Medulla oblongata (tissue), 1 donor: ENCODE results near the gene FAIM2.

Experiments used
- DNase-seq: peaks from one replicate; pipeline ENCODE4 v3.0.0-alpha.2; 2015; ENCODE audit errors: extremely low spot score

Gene FAIM2

DNA sequence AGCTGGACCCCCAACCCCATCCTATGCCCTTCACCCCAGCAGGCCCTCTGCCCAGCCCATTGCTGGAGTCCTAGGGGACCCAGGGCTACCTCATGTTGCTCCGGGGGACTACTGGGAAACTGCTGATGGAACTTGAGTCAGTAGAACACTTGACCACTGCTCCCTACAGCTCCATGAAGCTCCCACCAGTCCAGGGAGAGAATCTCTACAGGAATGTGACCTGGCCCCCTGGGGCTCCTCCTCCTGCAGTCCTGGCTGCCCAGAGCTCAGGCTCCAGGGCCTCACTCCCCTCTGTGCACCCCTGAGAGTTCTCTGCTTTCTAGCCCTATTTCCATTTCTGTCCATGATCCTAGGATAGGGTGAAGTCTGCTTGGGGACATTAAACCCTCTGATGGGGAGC, 36.0 kb upstream of the FAIM2 start:
- no peak for DNase-seq

DNA sequence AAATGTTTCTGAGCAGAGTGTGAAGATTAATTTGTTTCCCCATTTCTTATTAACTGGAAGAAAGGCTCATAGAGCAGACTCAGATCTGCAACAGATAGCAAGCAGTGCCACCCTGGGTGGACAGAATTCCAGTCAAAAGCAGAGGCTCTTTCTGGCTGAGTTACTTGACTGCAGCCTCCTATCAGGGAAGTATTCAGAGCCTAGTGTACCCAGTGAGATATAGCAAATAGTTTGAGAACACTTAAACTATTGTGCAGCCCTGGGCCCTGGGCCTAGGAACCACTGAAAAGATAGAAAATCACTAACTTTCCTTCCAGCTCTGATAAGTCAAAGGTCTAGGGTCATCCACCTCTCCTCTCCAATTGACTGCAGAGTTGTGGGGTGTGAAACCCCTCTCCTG, 35.6 kb upstream of the FAIM2 start:
- no peak for DNase-seq

DNA sequence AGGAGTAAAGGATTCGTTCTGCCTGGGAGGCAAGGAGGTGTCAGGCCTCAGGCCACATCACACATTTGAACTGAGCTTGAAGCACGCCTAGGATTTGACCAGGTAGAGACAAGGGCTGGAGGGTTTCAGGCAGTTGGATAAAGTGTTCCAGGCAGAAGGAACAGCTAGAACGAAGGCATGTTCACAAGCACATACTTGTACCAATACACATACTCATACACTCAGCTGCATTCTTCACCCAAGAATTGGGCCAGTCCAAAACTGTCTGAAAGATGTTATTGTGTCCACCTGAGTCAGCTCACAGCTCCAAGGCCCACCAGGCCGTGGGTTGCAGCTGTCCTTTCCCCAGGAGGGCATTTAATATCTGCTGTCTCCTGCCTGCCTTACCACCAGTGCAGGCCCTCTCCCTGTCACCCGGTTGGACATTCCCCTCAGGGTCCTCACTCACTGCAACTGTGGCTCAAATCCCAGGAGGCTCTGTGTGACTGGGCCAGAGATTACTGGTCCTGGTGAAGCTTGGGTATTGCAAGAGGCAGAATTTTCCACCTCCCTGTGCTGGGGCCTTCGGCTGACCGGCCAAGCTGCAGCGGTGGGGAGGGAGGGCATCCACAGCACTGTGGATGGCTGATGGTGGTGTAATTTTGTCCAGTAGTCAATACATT, 34.1 kb upstream of the FAIM2 start:
- DNase-seq = no peak

DNA sequence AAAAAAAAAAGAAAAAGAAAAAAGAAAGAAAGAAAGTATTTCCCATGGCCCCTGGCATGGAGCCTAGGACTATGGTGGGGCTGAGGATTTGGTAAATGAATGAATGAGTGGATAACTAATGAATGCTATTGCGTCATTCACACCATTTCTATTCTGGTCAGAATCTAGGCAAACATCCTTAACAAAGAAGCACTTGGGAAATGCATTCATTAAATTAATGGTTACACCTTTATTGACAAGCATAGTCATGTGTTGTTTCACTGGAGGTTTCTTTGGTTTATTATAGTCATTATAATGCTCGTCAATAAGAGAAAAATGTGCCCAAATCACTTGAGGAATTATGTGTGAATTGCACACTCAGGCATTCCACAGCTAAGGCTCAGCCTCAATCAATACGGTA, 33.2 kb upstream of the FAIM2 start:
- DNase-seq = no peak

DNA sequence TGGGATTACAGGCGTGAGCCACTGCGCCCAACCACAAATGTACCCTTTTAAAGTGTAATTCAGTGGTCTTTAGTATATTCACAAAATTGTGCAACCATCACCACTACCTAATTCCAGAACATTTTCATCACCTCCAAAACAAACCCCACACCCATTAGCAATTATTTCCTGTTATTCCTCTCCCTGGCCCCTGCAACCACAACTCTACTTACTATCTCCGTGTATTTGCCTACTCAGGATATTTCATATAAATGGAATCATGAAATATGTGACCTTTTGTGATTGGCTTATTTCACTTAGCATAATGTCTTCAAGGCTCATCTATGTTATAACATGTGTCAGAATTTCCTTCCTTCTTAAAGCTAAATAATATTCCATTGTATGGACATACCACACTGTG, 30.8 kb upstream of the FAIM2 start:
- no peak for DNase-seq

DNA sequence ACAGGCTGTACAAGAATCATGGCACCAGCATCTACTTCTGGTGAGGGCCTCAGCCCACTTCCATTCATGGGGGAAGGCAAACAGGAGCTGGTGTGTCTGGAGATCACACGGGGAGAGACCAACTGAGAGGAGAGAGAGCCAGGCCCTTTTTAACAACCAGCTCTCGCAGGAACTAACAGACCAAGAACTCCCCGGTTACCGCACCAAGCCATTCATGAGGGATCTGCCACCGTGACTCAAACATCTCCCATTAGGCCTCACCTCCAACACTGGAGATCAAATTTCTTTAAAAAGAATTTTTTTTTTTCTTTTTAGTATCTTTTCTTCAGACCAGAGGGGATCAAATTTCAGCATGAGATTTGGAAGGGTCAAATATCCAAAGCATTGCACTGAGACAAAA, 30.1 kb upstream of the FAIM2 start:
- no peak for DNase-seq

DNA sequence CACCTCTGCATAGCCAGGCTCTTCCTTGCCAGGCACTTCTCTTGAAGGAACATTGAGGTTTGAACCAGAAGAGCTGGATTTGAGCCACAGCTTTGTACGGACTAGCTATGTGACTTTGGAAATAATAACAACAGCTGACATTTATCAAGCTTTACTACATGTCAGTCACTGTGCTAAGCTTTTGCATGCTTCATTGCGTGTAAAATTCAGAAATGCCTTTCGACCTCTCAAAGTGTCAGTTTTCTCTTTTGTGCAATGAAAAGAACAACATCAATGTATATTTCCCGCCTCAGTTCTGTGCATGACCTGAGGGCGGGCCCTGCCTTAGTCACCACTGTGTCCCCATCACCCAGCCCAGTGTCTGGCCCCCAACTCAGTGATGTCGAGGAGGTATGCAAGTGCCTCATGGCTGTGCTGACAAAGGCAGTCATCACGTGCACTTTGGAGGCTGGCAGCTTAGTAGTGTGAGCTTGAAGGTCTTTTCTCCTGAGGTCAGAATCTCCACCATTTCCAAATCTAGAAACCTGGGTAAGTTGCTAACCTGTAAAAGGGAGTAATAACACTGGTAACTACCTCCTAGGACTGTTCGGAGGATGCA, 28.9 kb upstream of the FAIM2 start:
- DNase-seq = no peak

DNA sequence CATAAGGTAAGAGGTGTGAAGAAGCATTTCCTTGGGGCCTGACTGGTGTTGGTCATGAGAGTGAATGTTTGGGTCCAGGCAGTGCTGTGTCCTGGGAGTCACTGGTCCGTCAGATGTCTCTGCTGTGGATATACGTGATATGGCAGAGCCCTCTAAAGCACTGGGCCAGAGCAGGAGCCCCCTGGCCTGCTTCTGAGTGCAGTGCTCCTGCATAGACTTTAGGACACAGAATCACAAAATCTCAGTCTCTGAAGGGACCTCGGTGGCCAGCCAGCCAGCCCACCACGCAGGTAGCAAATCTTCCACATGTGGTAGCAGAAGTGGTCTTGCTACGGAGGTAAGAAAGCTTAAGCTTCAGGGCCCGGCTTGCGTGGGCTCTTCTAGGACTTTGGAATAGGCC, 28.3 kb upstream of the FAIM2 start:
- no peak for DNase-seq

DNA sequence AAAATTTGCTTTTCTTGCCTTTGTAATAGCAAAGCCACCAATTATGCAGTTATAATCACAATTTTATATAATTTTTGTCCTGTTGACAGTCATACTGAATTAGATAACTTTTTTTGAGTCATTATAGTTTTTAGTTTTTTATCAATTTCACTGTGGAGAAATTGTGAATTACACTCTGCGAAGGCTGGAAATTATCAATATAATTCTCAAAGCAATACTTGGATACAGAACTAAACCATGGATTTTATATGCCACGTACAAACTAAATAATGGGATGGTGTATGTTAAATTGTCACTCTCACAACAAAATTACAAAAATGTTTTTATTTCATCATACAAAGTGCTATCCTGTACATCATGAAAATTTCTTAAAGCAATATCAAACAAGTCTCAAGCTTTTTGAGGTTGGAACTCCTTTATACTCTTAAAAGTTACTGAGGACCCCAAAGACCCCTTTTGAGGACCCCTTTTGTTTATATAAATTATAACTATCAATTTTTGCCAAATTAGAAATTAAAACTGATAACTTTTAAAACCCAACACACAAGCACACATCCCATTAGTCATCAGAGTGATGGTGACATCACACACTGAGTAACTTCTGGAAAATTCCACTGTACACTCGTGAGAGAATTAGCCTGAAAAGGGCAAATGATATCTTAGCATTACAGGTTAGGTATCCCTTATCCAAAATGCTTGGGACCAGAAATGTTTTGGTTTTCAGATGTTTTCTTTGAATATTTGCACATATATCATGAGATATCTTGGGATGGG, 27.0 kb upstream of the FAIM2 start:
- DNase-seq = no peak

DNA sequence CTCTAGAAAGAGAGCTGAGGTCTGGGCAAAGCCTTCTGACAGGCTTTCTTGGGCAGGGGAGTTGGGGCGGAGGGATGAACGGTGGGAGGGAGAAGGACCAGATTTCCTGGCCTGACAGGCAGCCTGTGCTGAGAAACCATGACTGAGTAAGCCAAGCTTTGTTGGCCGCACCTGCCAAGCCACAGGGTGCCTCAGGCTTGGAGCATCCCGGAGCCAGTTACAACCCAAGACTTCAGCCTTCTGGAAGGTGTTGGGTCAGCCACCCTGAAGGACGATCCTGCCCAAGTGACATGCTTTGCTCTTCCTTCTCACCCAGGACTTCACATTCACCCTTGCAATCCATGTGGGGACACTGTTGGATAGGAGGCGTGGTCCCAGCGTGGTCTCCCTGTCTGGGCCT, 25.9 kb upstream of the FAIM2 start:
- no peak for DNase-seq

DNA sequence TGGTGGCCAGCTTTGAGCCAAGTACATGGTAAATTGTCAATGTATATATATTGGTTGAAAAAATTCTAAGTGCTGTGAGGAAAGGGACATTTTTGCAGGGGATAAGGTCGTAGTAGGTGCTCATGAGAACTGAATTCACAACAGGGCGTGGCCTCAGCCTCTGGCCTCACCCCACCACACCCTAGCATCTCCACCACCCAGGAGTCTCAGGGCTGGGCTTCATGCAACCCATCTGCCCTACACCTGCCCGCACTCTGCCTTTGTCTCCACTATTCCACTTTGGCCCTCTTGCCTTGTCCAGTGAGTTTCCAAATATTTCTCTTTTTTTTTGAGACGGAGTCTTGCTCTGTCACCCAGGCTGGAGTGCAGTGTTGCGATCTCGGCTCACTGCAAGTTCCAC, 24.8 kb upstream of the FAIM2 start:
- no peak for DNase-seq

DNA sequence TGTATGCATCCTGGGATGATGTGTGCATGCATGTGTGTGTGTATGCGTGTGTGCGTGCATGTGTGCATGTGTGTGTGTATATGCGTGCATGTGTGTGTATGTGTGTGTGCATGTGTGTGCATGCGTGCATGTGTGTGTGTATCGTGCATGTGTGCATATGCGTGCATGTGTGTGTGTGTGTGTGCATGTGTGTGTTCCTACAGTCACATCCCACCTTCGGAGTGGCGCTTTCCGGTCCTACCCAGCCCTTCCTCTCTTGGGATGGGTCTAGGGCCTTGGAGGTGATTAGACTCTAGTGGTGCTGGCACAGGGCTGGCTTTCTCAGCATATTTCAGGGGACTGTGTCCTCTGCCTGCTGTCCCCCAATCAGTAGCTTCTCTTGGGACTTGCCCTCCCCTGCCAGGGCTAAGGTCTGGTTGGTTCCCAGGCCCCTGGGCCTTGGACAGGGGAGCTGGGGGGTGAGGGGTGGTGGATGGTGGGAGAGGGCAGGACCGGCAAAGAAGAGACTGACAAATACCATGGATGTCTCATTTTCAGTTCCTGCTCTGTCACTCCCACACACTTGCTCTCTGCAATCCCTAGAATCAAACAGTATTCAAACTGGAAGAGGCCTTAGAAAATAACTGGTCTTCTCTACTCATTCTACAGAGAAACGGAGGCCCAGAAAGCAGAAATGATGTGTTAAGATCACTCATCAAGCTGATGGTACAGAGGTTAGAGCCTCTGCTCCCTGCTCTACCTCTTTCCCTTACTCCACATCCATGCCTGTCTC, 21.9 kb upstream of the FAIM2 start:
- no peak for DNase-seq

DNA sequence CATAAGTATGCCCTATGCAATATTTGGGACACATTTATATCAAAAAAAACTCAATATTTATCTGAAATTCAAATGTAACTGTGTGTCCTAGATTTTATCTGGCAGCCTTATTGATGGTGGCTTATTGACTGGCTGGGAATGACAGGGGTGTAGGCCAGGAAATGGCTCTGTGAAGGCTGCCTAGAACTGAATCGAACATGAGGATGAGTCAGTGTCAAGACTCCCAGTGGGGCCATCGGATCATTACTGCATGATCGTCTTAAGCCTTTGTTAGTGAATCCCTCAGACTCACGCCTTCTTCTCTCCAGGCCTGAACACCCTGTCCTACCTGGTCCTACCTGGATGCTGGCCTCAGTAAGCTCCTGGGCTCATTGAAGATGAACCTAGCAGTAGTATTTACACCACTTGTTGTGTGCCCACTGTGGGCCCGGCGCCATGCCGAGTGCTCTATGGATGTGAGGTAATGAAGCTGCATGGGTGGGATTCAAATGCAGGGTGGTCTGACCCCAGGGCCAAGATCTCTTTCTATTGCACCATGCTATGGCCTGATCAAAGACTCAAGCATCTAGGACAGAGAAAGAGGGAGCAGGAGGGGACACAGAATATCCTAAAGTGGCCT, 21.0 kb upstream of the FAIM2 start:
- DNase-seq = no peak

DNA sequence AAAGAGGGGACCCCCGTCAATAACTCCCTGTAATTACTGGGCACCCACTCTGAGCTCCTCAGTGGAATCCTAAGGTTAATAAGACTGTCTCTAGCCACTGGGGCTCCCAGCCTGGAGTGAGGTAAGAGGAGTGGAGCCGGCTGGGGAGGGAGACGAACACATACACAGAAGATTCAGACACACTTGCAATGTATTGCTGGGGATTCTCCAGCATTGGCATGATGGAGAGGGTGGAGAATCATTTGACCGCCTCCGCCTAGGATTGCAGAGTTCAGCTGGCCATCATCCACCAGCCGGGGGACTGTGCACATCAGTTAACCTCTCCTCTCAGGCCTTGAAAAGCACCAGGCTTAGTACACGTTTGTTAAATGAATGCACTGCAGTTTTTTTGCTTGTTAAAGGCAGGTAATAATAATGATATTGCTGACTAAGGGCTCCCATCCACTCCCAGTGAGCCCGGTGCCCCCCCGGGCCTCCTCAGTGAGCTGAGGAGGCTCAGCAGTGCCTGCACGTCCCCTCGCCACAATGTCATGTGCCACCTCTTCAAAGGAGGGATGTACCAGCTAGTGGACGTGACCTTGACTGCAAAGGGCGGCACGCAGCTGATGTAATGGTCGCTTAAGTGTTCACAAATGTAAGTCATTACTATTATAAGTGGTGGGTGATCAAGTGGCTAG, 20.3 kb upstream of the FAIM2 start:
- DNase-seq = no peak

DNA sequence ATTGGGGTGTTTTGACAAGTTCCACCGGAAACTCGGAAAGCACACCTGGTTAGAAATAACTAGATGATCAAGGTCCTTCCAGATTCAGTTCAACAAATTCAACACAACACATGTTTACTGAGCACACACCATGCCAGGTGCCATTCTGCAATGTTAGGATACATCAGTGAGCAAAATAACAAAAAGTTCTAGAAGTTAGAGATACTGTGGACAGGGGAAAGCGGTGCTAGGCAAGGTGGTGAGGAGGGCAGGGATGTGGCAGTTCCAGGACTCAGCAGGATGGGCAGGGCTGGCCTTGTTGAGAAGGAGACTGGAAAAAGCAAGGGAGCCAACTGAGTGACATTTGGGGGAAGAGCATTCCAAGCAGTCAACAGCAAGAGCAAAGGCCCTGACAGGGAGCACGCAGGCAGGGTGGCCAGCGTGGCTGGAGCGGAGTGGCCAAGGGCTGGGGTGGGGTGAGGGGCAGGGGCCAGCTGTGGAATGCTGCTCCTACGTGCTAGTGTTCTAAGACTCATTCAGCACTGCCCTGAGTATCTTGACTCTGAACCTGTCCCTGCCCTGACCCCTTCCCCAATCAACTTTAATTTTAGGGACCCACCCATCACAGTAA, 19.4 kb upstream of the FAIM2 start:
- no peak for DNase-seq

DNA sequence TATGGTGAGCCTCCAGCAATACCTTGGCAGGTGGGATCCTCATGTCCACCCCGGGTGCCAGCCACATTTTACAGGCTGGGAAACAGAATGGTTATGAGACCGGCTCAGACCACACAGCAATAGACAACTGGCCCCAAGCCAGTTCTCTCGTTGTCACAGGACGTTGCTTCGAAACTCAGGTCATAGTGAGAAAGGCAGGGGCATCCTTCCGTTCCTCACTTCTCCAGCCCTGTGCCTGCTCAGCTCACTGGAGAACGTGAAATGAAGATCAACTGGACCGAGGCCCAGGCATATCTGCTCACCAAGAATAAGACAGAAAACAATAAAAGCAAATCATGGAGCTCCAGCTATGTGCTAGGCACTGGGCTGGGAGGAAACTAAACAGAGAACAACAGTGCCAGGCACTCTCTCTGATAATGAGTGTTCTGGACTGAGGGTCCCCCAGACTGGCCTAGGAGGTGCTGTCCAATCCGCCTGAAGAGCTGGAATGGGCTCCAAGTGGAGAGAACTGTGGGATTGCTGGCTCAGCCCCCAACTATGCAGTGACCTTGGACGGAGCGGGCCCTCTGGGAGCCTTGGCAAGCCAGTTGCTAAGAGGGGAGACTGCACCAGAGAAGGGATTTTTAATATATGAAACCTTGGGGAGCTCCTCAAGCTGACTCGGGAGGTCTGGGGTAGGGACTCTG, 18.8 kb upstream of the FAIM2 start:
- DNase-seq = no peak

DNA sequence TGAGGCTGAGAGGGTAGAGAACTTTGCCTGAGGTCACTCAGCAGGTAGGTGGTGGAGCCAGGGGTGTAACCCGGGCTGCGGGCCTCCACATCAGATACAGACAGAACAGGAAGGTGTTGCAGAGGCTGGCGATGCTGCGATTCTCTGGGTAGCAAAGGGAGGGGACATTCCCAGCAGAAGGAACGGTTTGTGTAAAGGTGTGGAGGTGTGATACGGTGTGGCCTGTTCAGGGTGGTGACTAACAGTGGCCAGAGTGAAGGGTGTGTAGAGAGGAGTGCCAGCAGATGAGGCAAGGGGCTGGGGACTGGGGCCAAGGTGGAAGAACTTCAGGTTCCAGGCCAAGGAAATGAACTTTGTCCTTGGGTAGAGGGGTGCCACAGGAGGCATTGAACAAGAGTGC, 18.2 kb upstream of the FAIM2 start:
- DNase-seq = no peak

DNA sequence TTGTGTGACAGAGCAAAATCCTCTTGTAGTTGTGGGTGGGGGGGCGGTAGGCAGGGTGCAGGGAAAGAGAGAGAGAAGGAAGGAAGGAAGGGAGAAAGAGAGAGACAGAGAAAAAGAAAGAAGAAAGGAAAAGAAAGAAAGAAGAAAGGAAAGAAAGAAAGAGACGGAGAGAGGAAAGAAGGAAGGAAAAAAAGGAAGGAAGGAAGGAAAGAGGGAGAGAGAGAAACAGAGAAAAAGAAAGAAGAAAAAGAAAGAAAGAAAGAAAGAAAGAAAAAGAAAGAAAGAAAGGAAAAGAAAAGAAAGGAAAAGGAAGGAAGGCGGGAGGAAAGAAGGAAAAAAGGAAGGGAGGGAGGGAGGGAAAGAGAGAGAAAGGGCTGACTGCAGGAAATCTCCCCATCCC, 17.6 kb upstream of the FAIM2 start:
- DNase-seq = no peak

DNA sequence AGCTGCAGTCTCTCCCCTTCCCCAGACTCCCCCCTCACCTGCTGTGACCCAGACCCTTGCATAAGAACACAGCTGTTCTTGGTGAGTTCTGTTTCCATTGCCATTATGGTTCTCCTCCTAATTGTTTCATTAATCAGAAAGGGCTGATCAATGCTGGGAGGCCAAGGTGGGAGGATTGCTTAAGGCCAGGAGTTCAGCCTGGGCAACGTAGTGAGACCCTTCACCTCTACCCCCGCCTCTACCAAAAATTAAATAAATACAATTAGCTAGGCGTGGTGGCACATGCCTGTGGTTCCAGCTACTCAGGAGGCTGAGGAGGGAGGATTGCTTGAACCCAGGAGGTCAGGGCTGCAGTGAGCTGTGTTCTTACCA, 17.2 kb upstream of the FAIM2 start:
- no peak for DNase-seq

DNA sequence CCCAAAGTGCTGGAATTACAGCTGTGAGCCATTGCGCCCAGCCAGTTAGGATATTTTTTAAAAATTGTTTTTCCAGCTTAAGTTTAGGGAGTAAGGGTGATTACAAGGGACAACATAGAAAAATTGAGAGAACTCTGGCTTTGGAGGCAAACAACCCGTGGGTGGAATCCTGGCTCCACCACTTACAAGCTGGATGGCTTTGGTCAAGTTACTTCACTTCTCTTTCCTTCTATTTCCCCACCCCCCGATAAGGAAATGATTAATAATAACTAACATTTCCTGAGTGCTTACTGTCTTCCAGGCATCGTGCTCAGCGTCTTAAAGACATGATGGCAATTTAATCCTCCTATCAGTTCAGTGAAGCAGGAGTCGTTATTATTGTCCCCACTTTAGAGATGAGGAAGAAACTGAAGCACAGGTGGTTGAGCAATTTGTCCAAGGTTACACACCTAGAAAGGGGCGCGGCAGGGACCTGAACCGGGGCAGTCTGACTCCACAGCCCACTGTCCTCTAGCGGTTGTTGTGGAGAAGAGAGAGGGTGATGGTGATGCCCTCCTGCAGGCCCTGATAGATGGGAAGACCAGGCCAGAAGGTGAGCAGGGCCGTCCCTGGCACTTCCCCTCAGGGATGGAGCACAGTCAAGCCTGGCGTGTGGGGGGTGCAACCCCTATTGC, 16.7 kb upstream of the FAIM2 start:
- DNase-seq = no peak
